Measurements from ENCODE around the gene MDP1.
A peak's percentile ranks its signal among the peaks of the same experiment; 100 is the strongest.

MDP1 gene

DNA sequence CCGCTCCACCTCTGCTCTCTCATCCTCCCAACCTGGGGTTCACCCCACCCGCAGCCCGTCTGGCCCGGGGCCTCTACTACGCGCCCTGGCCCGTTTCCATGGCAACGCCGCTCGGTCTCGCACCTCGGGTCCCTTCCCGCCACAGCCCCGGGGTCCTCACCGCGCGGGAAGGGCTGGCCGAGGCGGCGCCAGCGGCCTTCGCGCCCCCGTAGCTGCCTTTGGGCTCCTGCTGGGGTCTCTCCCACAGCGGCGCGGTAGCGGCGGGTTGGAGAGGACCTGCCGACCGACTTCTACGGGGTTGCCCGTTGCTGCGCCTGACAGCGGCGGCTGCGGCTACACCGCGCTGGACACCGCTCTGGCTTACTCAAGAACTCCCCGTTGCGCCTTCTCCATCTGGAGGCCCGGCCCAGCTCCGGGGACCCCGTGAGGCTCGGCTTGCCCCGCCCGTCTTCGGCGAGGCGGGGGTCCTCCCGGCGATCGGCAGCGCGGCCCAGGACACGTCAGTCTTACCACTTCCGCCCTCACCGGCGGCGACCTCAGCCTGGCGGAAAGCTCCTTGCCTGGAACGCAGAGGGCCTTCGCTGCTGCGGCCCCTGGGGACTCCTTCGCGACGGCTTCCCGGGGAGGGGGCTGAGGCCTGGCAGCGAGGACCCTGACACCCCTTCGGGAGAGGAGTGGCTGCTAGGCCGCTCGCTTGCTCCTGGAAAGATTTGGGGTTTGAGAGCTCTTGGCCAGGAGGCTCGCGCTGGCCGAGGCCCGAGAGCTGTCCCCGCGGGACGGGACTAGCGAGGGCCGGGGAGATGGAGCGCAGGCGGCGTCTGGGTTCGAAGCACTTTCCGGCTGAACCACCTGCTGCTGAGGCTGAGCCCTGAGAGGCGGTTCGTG lies 20.4 kb downstream of the MDP1 start, which contains the start of gene TM9SF1:
TM9SF1 (minus strand) TSS at position 256 of the 885 bp plus-strand sequence. CDS start 422 bp downstream, outside the sequence.
- Histone ChIP-seq H3K79me2 (ENCODE audit: low read length) (peaks cover 23% of the 10 kb centered on the region), H3K9me2 (replicated peaks; ENCODE audit: insufficient read depth, low read length) (no peaks in the 10 kb centered on the region), H4K20me1 (ENCODE audit: insufficient read depth, low read length) (no peaks in the 10 kb centered on the region), H3K4me3 (ENCODE audit: low read length) (peak within 1 kb of the TSS; percentile 80), H2AFZ (ENCODE audit: low read length) (peak within 1 kb of the TSS; percentile 70), H3K27me3 (replicated peaks; ENCODE audit: insufficient read depth, low read length) (no peaks in the 10 kb centered on the region), H3K4me2 (ENCODE audit: low read depth, low read length) (peak within 1 kb of the TSS; percentile 71), H3K27ac (ENCODE audit: low read length) (peak within 1 kb of the TSS; percentile 88), H3F3A (ENCODE audit: insufficient read depth, low read length) (peaks cover 7% of the 10 kb centered on the region; the same call in 1 of the 2 replicates), H3K9me3 (replicated peaks; ENCODE audit: insufficient read depth, low read length) (no peaks in the 10 kb centered on the region), H3K9ac (ENCODE audit: low read length) (peak within 1 kb of the TSS; percentile 99), H3K4me1 (ENCODE audit: low read length) (peaks cover 5% of the 10 kb centered on the region; the same call in 1 of the 2 replicates), H3K36me3 (replicated peaks; ENCODE audit: insufficient read depth, low read length) (no peaks in the 10 kb centered on the region)
- DNase-seq, result peak; percentile 72
- TF ChIP-seq, protein P1, sequence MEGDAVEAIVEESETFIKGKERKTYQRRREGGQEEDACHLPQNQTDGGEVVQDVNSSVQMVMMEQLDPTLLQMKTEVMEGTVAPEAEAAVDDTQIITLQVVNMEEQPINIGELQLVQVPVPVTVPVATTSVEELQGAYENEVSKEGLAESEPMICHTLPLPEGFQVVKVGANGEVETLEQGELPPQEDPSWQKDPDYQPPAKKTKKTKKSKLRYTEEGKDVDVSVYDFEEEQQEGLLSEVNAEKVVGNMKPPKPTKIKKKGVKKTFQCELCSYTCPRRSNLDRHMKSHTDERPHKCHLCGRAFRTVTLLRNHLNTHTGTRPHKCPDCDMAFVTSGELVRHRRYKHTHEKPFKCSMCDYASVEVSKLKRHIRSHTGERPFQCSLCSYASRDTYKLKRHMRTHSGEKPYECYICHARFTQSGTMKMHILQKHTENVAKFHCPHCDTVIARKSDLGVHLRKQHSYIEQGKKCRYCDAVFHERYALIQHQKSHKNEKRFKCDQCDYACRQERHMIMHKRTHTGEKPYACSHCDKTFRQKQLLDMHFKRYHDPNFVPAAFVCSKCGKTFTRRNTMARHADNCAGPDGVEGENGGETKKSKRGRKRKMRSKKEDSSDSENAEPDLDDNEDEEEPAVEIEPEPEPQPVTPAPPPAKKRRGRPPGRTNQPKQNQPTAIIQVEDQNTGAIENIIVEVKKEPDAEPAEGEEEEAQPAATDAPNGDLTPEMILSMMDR (IDR thresholded peaks at IDR 0.05; ENCODE audit: low read length), result no peak
- TF ChIP-seq EZH2phosphoT487 (IDR thresholded peaks at IDR 0.05; ENCODE audit: low read length), result no peak
- TF ChIP-seq EZH2 (optimal IDR thresholded peaks at IDR 0.05; ENCODE audit: low read depth, low read length), result no peak

DNA sequence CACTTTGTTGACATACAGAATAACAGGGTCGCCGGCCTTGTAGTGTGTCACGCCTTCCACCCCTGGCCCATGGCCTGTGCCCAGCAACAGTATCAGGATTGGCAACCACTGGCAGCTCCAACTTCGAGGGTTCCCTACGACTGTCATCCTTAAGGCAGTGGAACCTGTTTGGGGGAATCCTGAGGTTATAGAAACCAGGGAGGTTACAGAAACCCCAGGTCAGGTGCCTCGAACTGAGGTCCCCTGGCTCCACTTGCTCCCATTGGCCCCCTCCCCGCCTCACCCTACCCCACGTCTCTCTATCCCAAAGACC lies 21.0 kb downstream of the MDP1 start:
- H3K79me2 ChIP-seq (ENCODE audit: low read length), result peaks cover 23% of the 10 kb centered on the region
- H3K36me3 ChIP-seq (replicated peaks; ENCODE audit: insufficient read depth, low read length), result no peaks in the 10 kb centered on the region
- H3K27me3 ChIP-seq (replicated peaks; ENCODE audit: insufficient read depth, low read length), result no peaks in the 10 kb centered on the region
- H4K20me1 ChIP-seq (ENCODE audit: insufficient read depth, low read length), result no peaks in the 10 kb centered on the region
- DNase-seq, result no peak
- peaks cover 7% of the 10 kb centered on the region; the same call in 1 of the 2 replicates for H3F3A ChIP-seq (ENCODE audit: insufficient read depth, low read length)
- H3K27ac ChIP-seq (ENCODE audit: low read length), result peak overlapping the region; percentile 88; the same call in 1 of the 2 replicates
- peak overlapping the region; percentile 70 for H2AFZ ChIP-seq (ENCODE audit: low read length)
- H3K4me2 ChIP-seq (ENCODE audit: low read depth, low read length), result peak overlapping the region; percentile 71; the same call in 1 of the 2 replicates
- peak overlapping the region; percentile 99 for H3K9ac ChIP-seq (ENCODE audit: low read length)
- H3K4me1 ChIP-seq (ENCODE audit: low read length), result peaks cover 5% of the 10 kb centered on the region; the same call in 1 of the 2 replicates
- no peak for TF ChIP-seq EZH2 (optimal IDR thresholded peaks at IDR 0.05; ENCODE audit: low read depth, low read length)
- TF ChIP-seq, protein P1 (IDR thresholded peaks at IDR 0.05; ENCODE audit: low read length), result no peak
- no peaks in the 10 kb centered on the region for H3K9me3 ChIP-seq (replicated peaks; ENCODE audit: insufficient read depth, low read length)
- H3K4me3 ChIP-seq (ENCODE audit: low read length), result peak overlapping the region; percentile 80
- H3K9me2 ChIP-seq (replicated peaks; ENCODE audit: insufficient read depth, low read length), result no peaks in the 10 kb centered on the region

DNA sequence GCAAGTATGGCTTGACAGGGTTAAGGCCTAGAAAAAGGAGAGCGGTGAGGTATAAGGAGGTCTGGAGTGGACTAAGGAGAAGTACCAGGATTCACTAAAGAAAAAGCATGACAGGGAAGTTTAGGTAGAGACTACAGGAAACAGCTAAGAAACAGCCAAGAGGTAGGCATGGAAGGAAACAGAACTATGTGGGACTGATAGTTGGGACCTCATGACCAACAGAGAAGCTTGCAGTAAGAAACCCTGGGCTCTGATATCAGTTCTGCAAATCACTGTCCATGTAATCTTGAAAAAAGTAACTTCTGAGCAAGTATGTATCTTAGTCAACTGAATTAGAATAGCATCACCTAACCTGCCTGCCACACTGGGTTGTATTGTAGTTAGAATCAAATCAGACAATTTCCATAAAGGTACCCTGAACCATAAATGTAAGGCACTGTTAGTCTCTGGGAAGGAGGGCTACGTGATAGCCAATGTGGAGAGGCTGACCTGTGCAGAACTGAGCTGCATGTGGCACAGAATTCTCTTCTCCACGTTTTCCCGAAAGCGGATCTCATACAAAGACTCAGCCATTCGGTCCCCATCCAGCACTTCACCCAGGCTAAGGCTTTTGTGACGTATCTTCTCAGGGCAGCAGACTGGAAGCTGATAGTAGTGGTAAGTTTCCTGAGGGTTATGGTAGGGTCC lies 21.5 kb downstream of the MDP1 start:
- H3K27me3 ChIP-seq (replicated peaks; ENCODE audit: insufficient read depth, low read length), result no peaks in the 10 kb centered on the region
- H3K27ac ChIP-seq (ENCODE audit: low read length), result no peak overlapping the region
- TF ChIP-seq EZH2 (optimal IDR thresholded peaks at IDR 0.05; ENCODE audit: low read depth, low read length) (no peak), EZH2phosphoT487 (IDR thresholded peaks at IDR 0.05; ENCODE audit: low read length) (no peak)
- TF ChIP-seq, protein P1 (IDR thresholded peaks at IDR 0.05; ENCODE audit: low read length), result no peak
- peaks cover 9% of the 10 kb centered on the region for H3F3A ChIP-seq (ENCODE audit: insufficient read depth, low read length)
- no peaks in the 10 kb centered on the region for H3K9me2 ChIP-seq (replicated peaks; ENCODE audit: insufficient read depth, low read length)
- DNase-seq, result no peak
- H3K4me2 ChIP-seq (ENCODE audit: low read depth, low read length), result peak overlapping the region; percentile 71; the same call in 1 of the 2 replicates
- peaks cover 5% of the 10 kb centered on the region; the same call in 1 of the 2 replicates for H3K4me1 ChIP-seq (ENCODE audit: low read length)
- H2AFZ ChIP-seq (ENCODE audit: low read length), result 0 out of 2 replicates have a peak overlapping the region, but pooled peaks have one; percentile 70
- no peaks in the 10 kb centered on the region for H3K36me3 ChIP-seq (replicated peaks; ENCODE audit: insufficient read depth, low read length)
- H3K4me3 ChIP-seq (ENCODE audit: low read length), result peak overlapping the region; percentile 80
- H3K9me3 ChIP-seq (replicated peaks; ENCODE audit: insufficient read depth, low read length), result no peaks in the 10 kb centered on the region
- peak overlapping the region; percentile 99; the same call in 1 of the 2 replicates for H3K9ac ChIP-seq (ENCODE audit: low read length)
- peaks cover 23% of the 10 kb centered on the region for H3K79me2 ChIP-seq (ENCODE audit: low read length)
- H4K20me1 ChIP-seq (ENCODE audit: insufficient read depth, low read length), result no peaks in the 10 kb centered on the region

Measured in MM.1S (cell line).